B cell (primary cell): ENCODE data around the gene ZNF407. TPM values are rescaled to one million over a fixed set of nuclear protein-coding genes. Genes with fewer than 3 reads are reported as not detected.
A peak's percentile ranks its signal among the peaks of the same experiment; 100 is the strongest.

Experiments used
- ATAC-seq: fragments of 200-7000 bp; cut with Tn5 transposase; one replicate; pipeline ENCODE4 v1.10.0; 2021; ENCODE audit warnings: low read depth, mild to moderate bottlenecking, moderate number of reproducible peaks, moderate library complexity
- CTCF ChIA-PET: fragments of 350-600 bp; sonication (Branson Sonifier 250); formaldehyde crosslinking; loops from one replicate; lab custom pipeline; 2021; ENCODE audit warnings: antibody characterized with exemption, inconsistent platforms; lab: Charles Lee
- POLR2A ChIA-PET: fragments of 350-600 bp; sonication (Branson Sonifier 250); formaldehyde crosslinking; loops from one replicate; lab custom pipeline; 2021; ENCODE audit warnings: antibody characterized with exemption; lab: Charles Lee
- DNase-seq: peaks from one replicate; pipeline ENCODE4 v3.0.0; 2013
- H2AFZ ChIP-seq: 2 replicates; pipeline ENCODE4 v1.6.1; 2012; ENCODE audit warnings: mild to moderate bottlenecking, low read depth, low read length; ENCODE audit not compliant: insufficient read depth, poor library complexity, severe bottlenecking
- H3K27ac ChIP-seq, 2 donors: 1 replicate in 1 of 2; 2 replicates in 1 of 2; pipeline ENCODE4 v1.5.1; 2012 to 2013; ENCODE audit warnings: low read length in 2 of 2, mild to moderate bottlenecking in 2 of 2, moderate library complexity in 1 of 2
- H3K27me3 ChIP-seq, 4 experiments: fragments of 200-600 bp in 1 of 4; sonication (generic) in 1 of 4; replicated peaks in 1 of 4; 1 replicate in 2 of 4; 2 replicates in 2 of 4; pipeline versions ENCODE4 v1.6.1 to v1.7.0; 2013 to 2016; ENCODE audit warnings: low read length in 3 of 4, mild to moderate bottlenecking in 2 of 4, mixed read lengths in 1 of 4, moderate library complexity in 1 of 4; ENCODE audit not compliant: insufficient read depth in 4 of 4, control insufficient read depth in 3 of 4; ENCODE audit errors: control extremely low read depth in 1 of 4
- H3K36me3 ChIP-seq, 2 experiments: replicated peaks in 1 of 2; 1 replicate in 1 of 2; 2 replicates in 1 of 2; pipeline versions ENCODE4 v1.6.1 to v1.7.1; 2013; ENCODE audit warnings: low read length in 1 of 2; ENCODE audit not compliant: insufficient read depth in 2 of 2, control insufficient read depth in 1 of 2; ENCODE audit errors: control extremely low read depth in 1 of 2, extremely low read depth in 1 of 2
- H3K4me1 ChIP-seq, 2 donors: fragments of 200-600 bp in 1 of 2; sonication (generic) in 1 of 2; 1 replicate in 1 of 2; 2 replicates in 1 of 2; pipeline versions ENCODE4 v1.5.1 to v1.6.1; 2013 to 2017; ENCODE audit warnings: low read length in 2 of 2; ENCODE audit not compliant: control insufficient read depth in 2 of 2, insufficient read depth in 2 of 2
- H3K4me2 ChIP-seq: replicated peaks from 2 replicates; pipeline ENCODE3; 2012; ENCODE audit warnings: mild to moderate bottlenecking, low read depth, low read length; ENCODE audit not compliant: poor library complexity, severe bottlenecking
- H3K4me3 ChIP-seq, 5 experiments: fragments of 200-600 bp in 1 of 5; sonication (generic) in 1 of 5; 1 replicate in 3 of 5; 2 replicates in 2 of 5; pipeline versions ENCODE4 v1.5.1 to v1.7.0; 2011 to 2016; ENCODE audit warnings: low read length in 4 of 5, mild to moderate bottlenecking in 4 of 5, low read depth in 2 of 5, control low read depth in 1 of 5, moderate library complexity in 1 of 5; ENCODE audit not compliant: insufficient read depth in 1 of 5; ENCODE audit errors: control extremely low read depth in 1 of 5, extremely low read depth in 1 of 5
- H3K79me2 ChIP-seq: fragments of 200-600 bp; sonication (generic); one replicate; pipeline ENCODE4 v1.6.0; 2016; ENCODE audit warnings: low read length; ENCODE audit not compliant: control insufficient read depth, insufficient read depth
- H3K9ac ChIP-seq: fragments of 200-600 bp; sonication (generic); 2 replicates; pipeline ENCODE4 v1.6.1; 2017; ENCODE audit warnings: mild to moderate bottlenecking, low read length, moderate library complexity
- H3K9me3 ChIP-seq, 3 donors: one replicate each; pipeline versions ENCODE4 v1.6.1 to v1.7.1; 2013; ENCODE audit warnings: low read length in 2 of 3; ENCODE audit not compliant: control insufficient read depth in 2 of 3, insufficient read depth in 1 of 3; ENCODE audit errors: control extremely low read depth in 1 of 3
- H4K20me1 ChIP-seq: 2 replicates; pipeline ENCODE4 v1.6.0; 2012; ENCODE audit warnings: mild to moderate bottlenecking, low read length; ENCODE audit not compliant: insufficient read depth, control insufficient read depth, poor library complexity, severe bottlenecking
- H3K27ac Mint-ChIP-seq: one replicate; pipeline ENCODE4 v1.8.0; 2021; ENCODE audit warnings: mixed read lengths
- H3K27me3 Mint-ChIP-seq: one replicate; pipeline ENCODE4 v1.8.0; 2021; ENCODE audit warnings: mixed read lengths
- H3K4me1 Mint-ChIP-seq: one replicate; pipeline ENCODE4 v1.8.0; 2021; ENCODE audit warnings: mixed read lengths
- H3K4me3 Mint-ChIP-seq: one replicate; pipeline ENCODE4 v1.8.0; 2021; ENCODE audit warnings: mixed read lengths
- H3K9me3 Mint-ChIP-seq: one replicate; pipeline ENCODE4 v1.8.0; 2022; ENCODE audit warnings: mixed read lengths; ENCODE audit not compliant: insufficient read depth
- CTCF ChIP-seq: fragments of 200-600 bp; IDR thresholded peaks from one replicate; pipeline ENCODE4 v1.8.0; 2022; ENCODE audit warnings: antibody characterized with exemption, mild to moderate bottlenecking
- EZH2 ChIP-seq: IDR thresholded peaks from 2 replicates; pipeline ENCODE4 v1.6.1; 2012; ENCODE audit warnings: borderline replicate concordance, low read depth, mild to moderate bottlenecking, moderate library complexity, low read length; ENCODE audit not compliant: insufficient read depth, poor library complexity, severe bottlenecking
- WGBS: methylation state at CpG from one replicate; pipeline ENCODE4 v1.1.5; 2013; ENCODE audit warnings: missing lambda C conversion rate; ENCODE audit not compliant: insufficient coverage; 5-methylcytosine and 5-hydroxymethylcytosine counted together
- intact Hi-C: fragments of 100-400 bp; cut with micrococcal nuclease; formaldehyde crosslinking; loops from one replicate; pipeline ENCODE4 v1.10.0; 2022
- polyA plus RNA-seq: library from polyadenylated mRNA; depleted of rRNA; stranded (reverse); fragments of >200 nt; gene quantifications from 2 replicates; pipeline ENCODE4 v1.2.3, GENCODE V29; 2012
- total RNA-seq, 2 donors: library from RNA; stranded (reverse); fragments of 120-200 nt in 1 of 2; gene quantifications; 1 replicate in 1 of 2; 2 replicates in 1 of 2; pipeline versions ENCODE4 v1.2.3 to v1.2.4, GENCODE V29; 2013 to 2022

ZNF407 gene
- total and polyA plus RNA-seq, 2 donors (not counting 1 experiment from before 2014, with no cell fraction given): 4.5 to 37.1 TPM

GRCh38 chr18:74896390-74896991 is 298.8 kb downstream of the ZNF407 start:
- H3K9me3 ChIP-seq: no peaks in the 10 kb centered on the region
- Mint-ChIP-seq H3K9me3 (no peaks in the 10 kb centered on the region), H3K27ac (no peak overlapping the region), H3K4me1 (no peaks in the 10 kb centered on the region), H3K4me3 (no peak overlapping the region), H3K27me3 (no peaks in the 10 kb centered on the region)
- no peak overlapping the region for H3K9ac ChIP-seq
- ChIA-PET CTCF (interaction anchor here (1.4 to 2.0 kb wide), 2 partner anchors 67 to 583 kb away, joined by 6 to 10 read pairs; no protein-coding TSS in a partner anchor), POLR2A (no interaction called here)
- no peaks in the 10 kb centered on the region for H3K27me3 ChIP-seq
- intact Hi-C loops: loop anchor here (2.0 to 5.0 kb wide), 2 partner anchors 471 to 582 kb away; no protein-coding TSS in a partner anchor
- WGBS: 100% methylated on average over 1 of the region's 4 CpGs
- ATAC-seq (peak; percentile 43), DNase-seq (peak; percentile 9)
- no peaks in the 10 kb centered on the region for H4K20me1 ChIP-seq
- no peaks in the 10 kb centered on the region for H3K36me3 ChIP-seq
- TF ChIP-seq EZH2: no peak
- TF ChIP-seq CTCF: peak; percentile 15
- no peaks in the 10 kb centered on the region for H3K79me2 ChIP-seq
- H2AFZ ChIP-seq: no peak overlapping the region
- no peak overlapping the region for H3K4me2 ChIP-seq
- no peak overlapping the region for H3K27ac ChIP-seq
- H3K4me3 ChIP-seq: no peak overlapping the region
- no peaks in the 10 kb centered on the region for H3K4me1 ChIP-seq

- Histone ChIP-seq H3K4me1 (no peaks in the 10 kb centered on the region), H4K20me1 (no peaks in the 10 kb centered on the region), H3K27ac (no peak overlapping the region), H3K36me3 (no peaks in the 10 kb centered on the region), H3K9me3 (no peaks in the 10 kb centered on the region), H3K9ac (no peak overlapping the region), H3K4me3 (no peak overlapping the region), H3K27me3 (no peaks in the 10 kb centered on the region), H2AFZ (no peak overlapping the region), H3K4me2 (no peak overlapping the region), H3K79me2 (no peaks in the 10 kb centered on the region)
- ATAC-seq: no peak
- no peak for TF ChIP-seq EZH2
- TF ChIP-seq CTCF: no peak
- no peaks in the 10 kb centered on the region for H3K4me1 Mint-ChIP-seq
- H3K9me3 Mint-ChIP-seq: no peaks in the 10 kb centered on the region
- POLR2A ChIA-PET: no interaction called here
- intact Hi-C loops: loop anchor here (2.0 to 5.0 kb wide), 2 partner anchors 469 to 581 kb away; no protein-coding TSS in a partner anchor
- CTCF ChIA-PET: interaction anchor here (0.6 to 2.0 kb wide), 4 partner anchors 16 to 143 kb away, joined by 3 to 10 read pairs (median 4); no protein-coding TSS in a partner anchor
- no peak for DNase-seq
- no CpG with 5 or more reads among the region's 5 CpGs for WGBS
- no peak overlapping the region for H3K27ac Mint-ChIP-seq
- H3K4me3 Mint-ChIP-seq: no peak overlapping the region
- H3K27me3 Mint-ChIP-seq: no peaks in the 10 kb centered on the region
Observed at GRCh38 chr18:74897971-74898657, 300.4 kb downstream of the ZNF407 start.
